ENCODE measurements around the gene TMEM255B. TPM values are rescaled to one million over a fixed set of nuclear protein-coding genes. Genes with fewer than 3 reads are reported as not detected.

The TMEM255B gene
- total RNA-seq, 1 donor from 2014 or later = 13.8 TPM

- H3K4me3 Mint-ChIP-seq (ENCODE audit: unreplicated experiment) = no peak overlapping the region
- H3K36me3 Mint-ChIP-seq (ENCODE audit: unreplicated experiment) = peaks cover 22% of the 10 kb centered on the region
- H3K9me3 Mint-ChIP-seq (ENCODE audit: unreplicated experiment) = peaks cover 6% of the 10 kb centered on the region
- H3K27me3 Mint-ChIP-seq (ENCODE audit: unreplicated experiment) = no peaks in the 10 kb centered on the region
- no peak for TF ChIP-seq CTCF (IDR thresholded peaks at IDR 0.05; ENCODE audit: partially characterized antibody, unreplicated experiment)
- no peak overlapping the region for H3K27ac Mint-ChIP-seq (ENCODE audit: unreplicated experiment)
- DNase-seq = no peak
- H3K4me1 Mint-ChIP-seq (ENCODE audit: low read depth, unreplicated experiment) = peaks cover 1% of the 10 kb centered on the region
These were observed 12.8 kb downstream of the TMEM255B start for GRCh38 chr13:113771709-113772331.

GRCh38 chr13:113774177-113775107 is 15.4 kb downstream of the TMEM255B start:
- no peak overlapping the region for H3K27ac Mint-ChIP-seq (ENCODE audit: unreplicated experiment)
- TF ChIP-seq CTCF (IDR thresholded peaks at IDR 0.05; ENCODE audit: partially characterized antibody, unreplicated experiment) = no peak
- H3K4me3 Mint-ChIP-seq (ENCODE audit: unreplicated experiment) = no peak overlapping the region
- no peaks in the 10 kb centered on the region for H3K4me1 Mint-ChIP-seq (ENCODE audit: low read depth, unreplicated experiment)
- peaks cover 26% of the 10 kb centered on the region for H3K36me3 Mint-ChIP-seq (ENCODE audit: unreplicated experiment)
- H3K9me3 Mint-ChIP-seq (ENCODE audit: unreplicated experiment) = peaks cover 4% of the 10 kb centered on the region
- peaks cover 2% of the 10 kb centered on the region for H3K27me3 Mint-ChIP-seq (ENCODE audit: unreplicated experiment)
- no peak for DNase-seq

GRCh38 chr13:113775451-113776145 is 16.6 kb downstream of the TMEM255B start:
- no peak for DNase-seq
- Mint-ChIP-seq H3K4me1 (ENCODE audit: low read depth, unreplicated experiment) (no peaks in the 10 kb centered on the region), H3K4me3 (ENCODE audit: unreplicated experiment) (no peak overlapping the region), H3K36me3 (ENCODE audit: unreplicated experiment) (peaks cover 19% of the 10 kb centered on the region), H3K27me3 (ENCODE audit: unreplicated experiment) (peaks cover 2% of the 10 kb centered on the region), H3K27ac (ENCODE audit: unreplicated experiment) (no peak overlapping the region), H3K9me3 (ENCODE audit: unreplicated experiment) (peaks cover 4% of the 10 kb centered on the region)
- TF ChIP-seq CTCF (IDR thresholded peaks at IDR 0.05; ENCODE audit: partially characterized antibody, unreplicated experiment) = no peak

GRCh38 chr13:113776231-113777125 is 17.5 kb downstream of the TMEM255B start:
- H3K4me1 Mint-ChIP-seq (ENCODE audit: low read depth, unreplicated experiment) = no peaks in the 10 kb centered on the region
- H3K27ac Mint-ChIP-seq (ENCODE audit: unreplicated experiment) = no peak overlapping the region
- peaks cover 4% of the 10 kb centered on the region for H3K9me3 Mint-ChIP-seq (ENCODE audit: unreplicated experiment)

More at GRCh38 chr13:113776231-113777125, 17.5 kb downstream of the TMEM255B start:
- no peak for DNase-seq
- H3K4me3 Mint-ChIP-seq (ENCODE audit: unreplicated experiment) = no peak overlapping the region
- peaks cover 19% of the 10 kb centered on the region for H3K36me3 Mint-ChIP-seq (ENCODE audit: unreplicated experiment)
- TF ChIP-seq CTCF (IDR thresholded peaks at IDR 0.05; ENCODE audit: partially characterized antibody, unreplicated experiment) = no peak
- peaks cover 2% of the 10 kb centered on the region for H3K27me3 Mint-ChIP-seq (ENCODE audit: unreplicated experiment)

Measured in glutamatergic neuron (in vitro differentiated cells).